Glomerular visceral epithelial cell (primary cell): ENCODE data around the gene FAM222B.

ENCODE experiments used
- DNase-seq: peaks from one replicate; pipeline ENCODE4 v3.0.0-alpha.2; 2016; ENCODE audit errors: extremely low spot score

FAM222B gene

GRCh38 chr17:28712032-28712704, 130.4 kb downstream of the FAM222B start:
- DNase-seq, result no peak

- DNase-seq, result no peak
These were observed 130.9 kb downstream of the FAM222B start, which contains the start of gene PROCA1 for GRCh38 chr17:28711723-28712031. PROCA1 (minus strand) TSS chr17:28711888; CDS start chr17:28711660, 228 bp downstream.

GRCh38 chr17:28710861-28711722, 131.5 kb downstream of the FAM222B start:
- DNase-seq, result peak; percentile 96

DNA sequence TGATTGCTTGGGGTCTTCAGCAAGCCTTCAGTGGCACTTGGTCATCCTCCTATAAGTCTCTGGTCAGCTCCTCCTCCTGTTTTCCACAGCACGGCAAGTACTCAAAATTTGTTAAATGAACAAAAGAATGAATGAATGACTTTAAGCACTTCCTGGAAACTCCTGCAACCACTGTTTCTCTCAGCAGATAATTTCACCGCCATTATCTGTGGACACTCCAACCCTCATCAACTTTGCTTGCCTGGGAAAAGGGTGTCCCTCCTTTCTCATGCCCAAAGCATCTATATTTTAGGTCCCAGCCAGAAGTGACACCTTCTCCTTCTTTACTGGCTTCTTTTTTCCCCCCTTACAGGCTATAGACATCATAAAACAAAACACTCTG, 135.3 kb downstream of the FAM222B start:
- DNase-seq, result no peak

GRCh38 chr17:28706471-28707338, 135.9 kb downstream of the FAM222B start:
- no peak for DNase-seq
